ENCODE results near the gene IER5L.

Gene IER5L

GRCh38 chr9:129160712-129161533 lies 17.1 kb downstream of the IER5L start:
- no peak for DNase-seq

- no peak for DNase-seq
Observed at GRCh38 chr9:129156163-129156562, 21.9 kb downstream of the IER5L start.

GRCh38 chr9:129154866-129155477 lies 23.1 kb downstream of the IER5L start:
- no peak for DNase-seq

GRCh38 chr9:129151469-129151868 lies 26.6 kb downstream of the IER5L start:
- DNase-seq, result no peak

GRCh38 chr9:129150672-129151211 lies 27.3 kb downstream of the IER5L start:
- DNase-seq, result no peak

GRCh38 chr9:129150122-129150521 lies 27.9 kb downstream of the IER5L start:
- DNase-seq, result no peak

- no peak for DNase-seq
Observed at GRCh38 chr9:129149442-129149841, 28.6 kb downstream of the IER5L start.

- no peak for DNase-seq
Observed at GRCh38 chr9:129148463-129149204, 29.4 kb downstream of the IER5L start.

GRCh38 chr9:129146441-129146941 lies 31.6 kb downstream of the IER5L start:
- DNase-seq, result peak; percentile 78

- DNase-seq, result peak; percentile 93
Observed at GRCh38 chr9:129145841-129146292, 32.2 kb downstream of the IER5L start.

GRCh38 chr9:129145316-129145715 lies 32.7 kb downstream of the IER5L start:
- no peak for DNase-seq

GRCh38 chr9:129143031-129143927 lies 34.8 kb downstream of the IER5L start:
- peak; percentile 92 for DNase-seq

GRCh38 chr9:129142138-129142935 lies 35.7 kb downstream of the IER5L start:
- DNase-seq, result no peak

- DNase-seq, result peak; percentile 87
Observed at GRCh38 chr9:129141066-129142041, 36.7 kb downstream of the IER5L start.

GRCh38 chr9:129140397-129141065 lies 37.5 kb downstream of the IER5L start:
- DNase-seq, result peak; percentile 72

- DNase-seq, result peak; percentile 98
Observed at GRCh38 chr9:129139993-129140396, 38.1 kb downstream of the IER5L start.

GRCh38 chr9:129139233-129139992 lies 38.6 kb downstream of the IER5L start:
- DNase-seq, result peak; percentile 92

- DNase-seq, result peak; percentile 87
Observed at GRCh38 chr9:129138476-129139232, 39.4 kb downstream of the IER5L start.

Measured in femur (tissue), 1 donor.